WERI-Rb-1 (cell line): ENCODE data around the gene XCL1.
A peak's percentile ranks its signal among the peaks of the same experiment; 100 is the strongest.
"Not testable (repeated sequence)": the region's sequence is repeated elsewhere in the genome, so short reads cannot be mapped to it uniquely, and the experiment has no call there.

Source experiments
- DNase-seq: peaks from one replicate; pipeline ENCODE4 v3.0.0-alpha.2; 2020
- H3K27ac ChIP-seq: fragments of 250-450 bp; sonication (Bioruptor Pico); 2 replicates; pipeline ENCODE4 v1.5.1; 2020; ENCODE audit warnings: mild to moderate bottlenecking, moderate library complexity
- H3K27me3 ChIP-seq: fragments of 250-450 bp; sonication (Bioruptor Pico); 2 replicates; pipeline ENCODE4 v1.5.1; 2021; ENCODE audit warnings: mild to moderate bottlenecking, low read depth, moderate library complexity; ENCODE audit not compliant: insufficient read depth, severe bottlenecking
- H3K36me3 ChIP-seq: fragments of 250-450 bp; sonication (Bioruptor Pico); 2 replicates; pipeline ENCODE4 v1.5.1; 2020; ENCODE audit warnings: mild to moderate bottlenecking, moderate library complexity
- H3K4me3 ChIP-seq: 2 replicates; pipeline ENCODE4 v1.5.1; 2011; ENCODE audit warnings: low read depth, mild to moderate bottlenecking, control low read depth, low read length
- H3K9me3 ChIP-seq: fragments of 250-450 bp; sonication (Bioruptor Pico); 2 replicates; pipeline ENCODE4 v1.5.1; 2021; ENCODE audit warnings: mild to moderate bottlenecking, moderate library complexity; ENCODE audit not compliant: severe bottlenecking
- TF ChIP-seq, protein P1 (sequence below): IDR thresholded peaks from 2 replicates; pipeline ENCODE4 v1.5.1; 2011; ENCODE audit warnings: low read depth, mild to moderate bottlenecking, control low read depth, inconsistent platforms, low read length

XCL1 gene, protein sequence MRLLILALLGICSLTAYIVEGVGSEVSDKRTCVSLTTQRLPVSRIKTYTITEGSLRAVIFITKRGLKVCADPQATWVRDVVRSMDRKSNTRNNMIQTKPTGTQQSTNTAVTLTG

DNA sequence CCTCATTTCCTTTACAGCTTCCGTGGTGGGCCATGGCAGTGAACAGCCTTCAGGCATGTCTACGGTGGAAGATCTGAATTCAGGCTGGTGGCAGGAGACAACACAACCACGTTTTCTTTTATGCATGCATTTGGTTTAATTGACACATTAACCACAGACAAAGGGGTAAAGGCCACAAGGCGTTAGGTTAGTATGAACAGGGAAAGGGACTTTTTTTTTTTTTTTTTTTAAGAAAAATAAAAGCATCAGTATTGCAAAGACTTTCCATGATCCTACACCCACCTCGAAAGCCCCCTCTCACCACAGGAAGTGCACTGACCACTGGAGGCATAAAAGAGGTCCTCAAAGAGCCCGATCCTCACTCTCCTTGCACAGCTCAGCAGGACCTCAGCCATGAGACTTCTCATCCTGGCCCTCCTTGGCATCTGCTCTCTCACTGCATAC is at the start of gene XCL1:
TSS of gene XCL1 (plus strand) at position 361 of the 444 bp plus-strand sequence. CDS start at position 394, 33 bp downstream.
- not testable (repeated sequence) for H3K36me3 ChIP-seq, H3K27me3 ChIP-seq, H3K27ac ChIP-seq, H3K4me3 ChIP-seq, H3K9me3 ChIP-seq, DNase-seq

DNA sequence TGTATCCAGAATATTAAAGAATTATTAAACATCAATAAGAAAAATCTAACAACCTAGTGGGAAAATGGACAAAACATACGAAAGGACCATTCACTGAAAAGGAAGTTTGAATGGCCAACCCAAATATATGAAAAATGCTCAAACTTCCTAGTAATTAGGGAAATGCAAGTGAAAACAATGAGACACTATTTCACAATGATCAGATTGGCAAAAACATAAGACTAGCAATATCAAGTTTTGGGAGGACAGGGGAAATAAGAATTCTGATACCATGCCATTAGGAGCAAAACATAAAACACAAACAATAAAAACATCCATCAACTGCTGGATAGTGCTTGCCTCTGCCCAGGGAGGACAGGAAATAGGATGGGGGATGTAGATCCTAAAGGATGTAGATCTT is 46.9 kb upstream of the XCL1 start:
- Histone ChIP-seq H3K27me3 (no peaks in the 10 kb centered on the region), H3K36me3 (no peaks in the 10 kb centered on the region), H3K27ac (no peak overlapping the region), H3K9me3 (no peaks in the 10 kb centered on the region), H3K4me3 (no peak overlapping the region)
- no peak for DNase-seq
- TF ChIP-seq, protein P1, sequence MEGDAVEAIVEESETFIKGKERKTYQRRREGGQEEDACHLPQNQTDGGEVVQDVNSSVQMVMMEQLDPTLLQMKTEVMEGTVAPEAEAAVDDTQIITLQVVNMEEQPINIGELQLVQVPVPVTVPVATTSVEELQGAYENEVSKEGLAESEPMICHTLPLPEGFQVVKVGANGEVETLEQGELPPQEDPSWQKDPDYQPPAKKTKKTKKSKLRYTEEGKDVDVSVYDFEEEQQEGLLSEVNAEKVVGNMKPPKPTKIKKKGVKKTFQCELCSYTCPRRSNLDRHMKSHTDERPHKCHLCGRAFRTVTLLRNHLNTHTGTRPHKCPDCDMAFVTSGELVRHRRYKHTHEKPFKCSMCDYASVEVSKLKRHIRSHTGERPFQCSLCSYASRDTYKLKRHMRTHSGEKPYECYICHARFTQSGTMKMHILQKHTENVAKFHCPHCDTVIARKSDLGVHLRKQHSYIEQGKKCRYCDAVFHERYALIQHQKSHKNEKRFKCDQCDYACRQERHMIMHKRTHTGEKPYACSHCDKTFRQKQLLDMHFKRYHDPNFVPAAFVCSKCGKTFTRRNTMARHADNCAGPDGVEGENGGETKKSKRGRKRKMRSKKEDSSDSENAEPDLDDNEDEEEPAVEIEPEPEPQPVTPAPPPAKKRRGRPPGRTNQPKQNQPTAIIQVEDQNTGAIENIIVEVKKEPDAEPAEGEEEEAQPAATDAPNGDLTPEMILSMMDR: no peak

DNA sequence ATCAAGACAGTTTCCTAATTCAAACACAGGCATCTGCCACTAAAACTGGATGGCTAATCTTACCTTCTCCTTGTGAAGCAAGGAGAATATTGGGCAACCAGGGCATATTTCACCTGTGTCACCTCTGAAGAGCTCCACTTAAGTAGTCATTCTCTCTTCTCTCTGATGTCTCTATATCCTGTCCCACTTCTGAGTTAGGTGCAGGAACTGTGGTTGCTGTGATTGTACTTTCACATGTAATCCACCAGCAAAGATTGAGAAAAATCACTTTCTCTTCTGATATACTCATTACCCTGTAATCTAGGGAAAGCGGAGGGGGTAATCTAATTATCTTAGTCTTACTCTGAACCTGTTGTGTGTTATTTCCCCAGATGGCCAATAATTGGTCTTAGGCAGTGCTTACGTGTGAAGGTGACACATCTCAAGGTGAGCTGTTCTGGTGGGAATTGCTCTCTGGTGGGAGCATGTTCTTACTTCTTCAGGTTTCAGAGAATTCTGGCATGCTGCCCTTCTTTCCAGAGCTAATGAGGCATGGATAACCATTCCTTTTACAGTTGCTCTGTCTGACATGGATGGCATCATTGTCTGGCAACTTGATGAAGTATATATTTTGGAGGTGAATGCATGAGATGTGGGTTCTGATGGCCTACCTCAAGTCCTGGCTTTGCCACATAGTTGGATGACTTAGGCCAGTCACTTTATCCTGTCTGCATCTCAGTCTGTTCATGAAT is 44.6 kb upstream of the XCL1 start:
- H3K4me3 ChIP-seq: no peak overlapping the region
- no peak overlapping the region for H3K27ac ChIP-seq
- no peaks in the 10 kb centered on the region for H3K36me3 ChIP-seq
- TF ChIP-seq, protein P1: no peak
- no peaks in the 10 kb centered on the region for H3K27me3 ChIP-seq
- no peaks in the 10 kb centered on the region for H3K9me3 ChIP-seq
- no peak for DNase-seq

DNA sequence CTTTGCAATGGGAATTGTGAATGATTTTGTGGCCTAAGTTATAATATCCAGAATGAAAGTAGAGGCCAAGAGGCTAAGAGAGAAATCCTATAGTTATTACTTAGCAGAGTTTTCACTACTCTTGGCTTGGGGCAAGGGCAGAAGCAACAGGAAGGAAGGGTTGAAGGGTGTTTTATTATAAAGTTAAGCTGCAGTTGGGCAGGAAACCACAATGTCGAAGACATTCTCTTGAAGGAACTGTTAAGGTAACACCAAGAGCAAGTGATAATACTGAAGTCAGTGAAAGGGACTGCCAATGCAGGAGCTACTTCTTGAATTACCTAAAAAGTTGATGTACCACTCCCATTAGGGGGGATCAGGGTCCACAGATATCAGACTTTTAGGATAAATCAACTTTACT is 40.9 kb upstream of the XCL1 start:
- Histone ChIP-seq H3K27me3 (no peaks in the 10 kb centered on the region), H3K4me3 (no peak overlapping the region), H3K27ac (no peak overlapping the region), H3K9me3 (no peaks in the 10 kb centered on the region), H3K36me3 (no peaks in the 10 kb centered on the region)
- TF ChIP-seq, protein P1: no peak
- DNase-seq: no peak

DNA sequence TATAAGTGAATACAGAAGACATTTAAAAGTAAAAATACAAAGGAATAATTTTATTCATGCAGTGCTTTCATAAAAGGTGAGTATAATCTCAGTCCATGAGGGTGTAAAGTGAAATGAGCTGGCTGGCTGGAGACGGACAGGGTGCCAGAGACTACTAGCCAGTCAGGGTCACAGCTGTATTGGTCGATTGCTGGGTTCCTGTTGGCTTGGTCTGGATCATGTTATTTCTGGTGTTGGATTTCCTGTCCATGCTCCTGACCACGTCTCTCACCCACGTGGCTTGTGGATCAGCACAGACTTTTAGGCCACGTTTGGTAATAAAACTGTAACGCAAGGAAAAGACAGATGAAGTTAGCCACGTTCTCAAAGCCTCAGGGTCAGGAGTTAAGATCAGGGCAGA is 35.6 kb upstream of the XCL1 start:
- not testable (repeated sequence) for H3K9me3 ChIP-seq, H3K4me3 ChIP-seq, H3K36me3 ChIP-seq, H3K27ac ChIP-seq, H3K27me3 ChIP-seq, DNase-seq

DNA sequence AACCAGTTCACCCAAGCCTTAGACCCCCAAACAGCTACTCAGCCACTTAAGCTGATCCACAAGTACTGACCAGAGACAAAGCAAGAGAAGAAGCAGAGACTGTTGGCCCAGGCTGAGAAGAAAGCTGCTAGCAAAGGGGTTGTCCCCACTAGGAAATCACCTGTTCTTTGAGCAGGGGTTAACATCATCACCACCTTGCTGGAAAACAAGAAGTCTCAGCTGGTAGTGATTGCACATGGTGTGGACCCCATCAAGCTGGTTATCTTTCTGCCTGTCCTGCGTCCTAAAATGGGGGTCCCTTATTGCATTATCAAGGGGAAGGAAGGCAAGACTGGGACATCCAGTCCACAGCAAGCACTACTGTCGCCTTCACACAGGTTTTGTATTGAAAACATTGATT is 33.4 kb upstream of the XCL1 start:
- H3K27ac ChIP-seq, H3K27me3 ChIP-seq, DNase-seq, H3K36me3 ChIP-seq, H3K9me3 ChIP-seq, H3K4me3 ChIP-seq: not testable (repeated sequence)

DNA sequence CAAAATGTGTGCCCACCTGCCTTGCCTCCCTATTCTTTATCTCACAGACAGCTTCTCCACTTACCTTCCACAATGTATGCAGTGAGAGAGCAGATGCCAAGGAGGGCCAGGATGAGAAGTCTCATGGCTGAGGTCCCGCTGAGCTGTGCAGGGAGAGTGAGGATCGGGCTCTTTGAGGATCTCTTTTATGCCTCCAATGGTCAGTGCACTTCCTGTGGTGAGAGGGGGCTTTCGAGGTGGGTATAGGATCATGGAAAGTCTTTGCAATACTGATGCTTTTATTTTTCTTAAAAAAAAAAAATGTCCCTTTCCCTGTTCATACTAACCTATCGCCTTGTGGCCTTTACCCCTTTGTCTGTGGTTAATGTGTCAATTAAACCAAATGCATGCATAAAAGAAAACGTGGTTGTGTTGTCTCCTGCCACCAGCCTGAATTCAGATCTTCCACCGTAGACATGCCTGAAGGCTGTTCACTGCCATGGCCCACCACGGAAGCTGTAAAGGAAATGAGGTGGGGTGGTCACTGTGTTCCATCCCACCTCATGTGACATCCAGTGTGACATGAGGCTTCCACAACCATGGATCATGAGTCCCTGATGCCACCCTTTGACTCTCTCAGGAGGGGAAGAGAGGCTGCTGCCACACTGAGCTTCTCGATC is 32.4 kb upstream of the XCL1 start, which contains the start of gene XCL2:
TSS of gene XCL2 (minus strand) at position 158 of the 659 bp plus-strand sequence. CDS start at position 125, 33 bp downstream.
- H3K9me3 ChIP-seq, H3K4me3 ChIP-seq, H3K36me3 ChIP-seq, DNase-seq, H3K27me3 ChIP-seq, H3K27ac ChIP-seq: not testable (repeated sequence)

DNA sequence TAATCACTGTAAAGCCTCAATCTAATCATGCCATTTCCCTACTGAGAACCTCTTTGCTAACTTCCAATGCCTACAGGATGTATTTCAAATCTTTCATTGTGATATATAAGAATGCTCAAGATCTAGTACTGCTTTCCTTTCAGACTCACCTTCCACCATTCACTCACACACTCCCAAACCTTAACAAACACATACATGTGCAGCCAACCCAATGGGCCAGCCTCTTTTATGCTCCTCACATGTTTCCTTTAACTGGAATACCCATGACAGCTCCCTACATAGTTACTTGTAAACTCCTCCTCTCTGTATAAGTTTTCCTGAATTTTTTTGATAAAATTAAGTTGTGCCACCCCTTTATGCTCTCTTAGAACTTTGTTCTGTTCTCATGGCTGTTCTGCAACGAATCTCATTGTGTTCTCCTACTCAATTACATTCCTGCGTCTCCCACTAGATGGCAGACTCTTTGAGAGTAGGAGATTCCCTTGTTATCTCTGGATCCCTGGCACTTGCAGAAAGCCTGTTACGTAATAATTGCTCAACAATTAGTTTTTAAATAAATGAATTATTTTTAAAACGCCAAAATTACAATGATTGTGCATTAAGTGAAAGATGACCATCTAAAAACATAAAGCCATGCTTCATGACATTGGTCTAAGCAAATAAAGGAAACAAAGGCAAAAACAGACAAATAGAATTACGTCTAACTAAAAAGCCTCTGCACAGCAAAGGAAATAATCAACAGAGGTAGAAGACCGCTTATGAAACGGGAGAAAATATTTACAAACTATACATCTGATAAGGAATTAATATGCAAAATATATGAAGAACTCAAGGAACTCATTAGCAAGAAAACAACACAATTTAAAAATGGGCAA is 30.5 kb upstream of the XCL1 start:
- H3K9me3 ChIP-seq, H3K27me3 ChIP-seq, H3K36me3 ChIP-seq, H3K4me3 ChIP-seq, H3K27ac ChIP-seq: not testable (repeated sequence)
- peak; percentile 4 for DNase-seq

DNA sequence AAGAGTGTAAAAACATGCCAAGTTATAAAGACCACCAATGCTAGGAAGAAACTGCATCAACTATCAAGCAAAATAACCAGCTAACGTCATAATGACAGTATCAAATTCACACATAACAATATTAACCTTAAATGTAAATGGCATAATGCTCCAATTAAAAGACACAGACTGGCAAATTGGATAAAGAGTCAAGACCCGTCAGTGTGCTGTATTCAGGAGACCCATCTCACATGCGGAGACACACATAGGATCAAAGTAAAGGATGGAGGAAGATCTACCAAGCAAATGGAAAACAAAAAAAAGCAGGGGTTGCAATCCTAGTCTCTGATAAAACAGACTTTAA is 29.9 kb upstream of the XCL1 start:
- H3K4me3 ChIP-seq, DNase-seq, H3K9me3 ChIP-seq, H3K27me3 ChIP-seq, H3K36me3 ChIP-seq, H3K27ac ChIP-seq: not testable (repeated sequence)
